ENCODE results near the gene THADA.

The THADA gene

DNA sequence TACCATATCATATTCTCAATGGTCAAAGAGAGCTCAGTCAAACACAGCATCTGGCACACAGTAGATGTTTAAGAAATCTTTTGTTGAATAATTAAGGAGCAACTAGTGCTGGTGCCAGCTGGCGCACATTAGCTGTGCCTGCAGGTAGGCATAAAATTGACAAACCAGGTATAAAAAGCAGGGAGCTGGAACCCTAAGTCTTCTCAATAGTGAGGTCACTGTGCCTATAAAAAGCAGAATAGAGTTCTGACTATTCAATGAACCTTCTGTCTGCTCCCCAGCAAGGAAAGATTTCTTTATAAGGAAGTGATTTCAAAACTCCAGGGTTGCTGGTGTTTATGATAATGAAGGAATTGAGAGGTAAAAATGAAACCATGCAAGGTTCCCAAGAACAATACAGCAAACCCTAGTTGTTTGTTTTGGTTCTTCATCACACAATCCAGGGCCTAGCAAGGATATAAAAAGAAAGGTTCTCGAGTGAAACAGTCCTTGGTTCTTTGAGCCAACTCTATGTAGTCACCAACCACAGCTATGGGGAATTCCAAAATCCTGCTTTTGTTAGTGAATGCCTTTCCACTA, 76.1 kb downstream of the THADA start:
- no peak for TF ChIP-seq CTCF (conservative IDR thresholded peaks at IDR 0.05; ENCODE audit: control insufficient read depth, insufficient read depth, low read depth, low read length)
- no peak overlapping the region for H3K4me3 ChIP-seq (ENCODE audit: control insufficient read depth, low read depth, low read length)
- peak; percentile 95 for DNase-seq (ENCODE audit: low read depth)

DNA sequence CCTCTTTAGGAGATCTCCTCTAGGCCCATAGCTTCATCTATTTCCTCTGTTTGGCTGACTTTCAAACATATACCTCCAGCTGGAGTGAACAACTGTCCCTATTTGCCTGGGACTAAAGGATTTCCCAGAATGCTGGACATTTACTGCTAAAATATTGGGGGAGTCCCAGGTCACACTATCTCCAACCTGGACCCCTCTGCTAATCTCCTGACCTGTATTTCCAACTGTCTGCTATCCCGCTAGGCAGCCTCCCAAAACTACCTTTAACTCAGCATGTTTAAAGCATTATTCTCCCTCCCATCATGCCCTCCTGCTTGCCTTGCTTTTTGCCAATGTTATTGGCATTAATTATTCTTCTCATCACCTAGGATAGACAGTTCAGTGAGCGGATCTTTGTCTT, 77.1 kb downstream of the THADA start:
- DNase-seq (ENCODE audit: low read depth), result no peak
- H3K4me3 ChIP-seq (ENCODE audit: control insufficient read depth, low read depth, low read length), result no peak overlapping the region
- TF ChIP-seq CTCF (conservative IDR thresholded peaks at IDR 0.05; ENCODE audit: control insufficient read depth, insufficient read depth, low read depth, low read length), result no peak

GRCh38 chr2:43518181-43518580, 77.7 kb downstream of the THADA start:
- TF ChIP-seq CTCF (conservative IDR thresholded peaks at IDR 0.05; ENCODE audit: control insufficient read depth, insufficient read depth, low read depth, low read length), result no peak
- no peak overlapping the region for H3K4me3 ChIP-seq (ENCODE audit: control insufficient read depth, low read depth, low read length)
- no peak for DNase-seq (ENCODE audit: low read depth)

DNA sequence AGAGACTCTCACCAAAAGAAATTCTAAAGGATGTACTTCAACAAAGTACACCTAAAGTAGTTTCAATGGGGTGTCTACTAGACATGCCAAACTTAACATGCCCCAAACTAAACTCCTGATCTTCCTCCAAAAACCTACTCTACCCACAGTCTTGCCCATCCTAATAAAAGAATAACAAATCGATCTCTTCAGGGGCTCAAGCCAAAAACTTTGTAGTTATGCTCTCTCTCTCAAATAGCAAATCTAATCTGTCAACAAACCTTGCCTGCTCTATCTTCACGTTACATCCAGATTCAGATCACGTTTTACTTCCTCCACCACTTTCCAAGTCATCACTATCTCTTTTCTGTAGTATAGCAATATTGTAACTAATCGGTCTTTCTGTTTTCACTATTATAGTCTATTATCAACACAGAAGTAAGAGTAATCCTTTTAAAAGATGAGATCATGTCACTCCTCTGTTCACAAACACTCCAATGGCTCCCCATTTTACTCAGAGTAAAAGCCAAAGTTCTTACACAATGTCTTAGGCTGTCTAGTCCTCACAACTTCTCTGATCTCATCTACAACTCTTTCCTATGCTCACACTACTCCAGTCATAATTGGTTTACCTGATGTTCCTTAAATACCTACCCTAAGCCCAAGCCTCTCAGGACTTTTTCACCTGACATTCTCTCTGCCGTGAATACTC, 79.9 kb downstream of the THADA start:
- H3K4me3 ChIP-seq (ENCODE audit: control insufficient read depth, low read depth, low read length), result no peak overlapping the region
- TF ChIP-seq CTCF (conservative IDR thresholded peaks at IDR 0.05; ENCODE audit: control insufficient read depth, insufficient read depth, low read depth, low read length), result no peak
- DNase-seq (ENCODE audit: low read depth), result peak; percentile 30

GRCh38 chr2:43515248-43515647, 80.6 kb downstream of the THADA start:
- no peak overlapping the region for H3K4me3 ChIP-seq (ENCODE audit: control insufficient read depth, low read depth, low read length)
- no peak for TF ChIP-seq CTCF (conservative IDR thresholded peaks at IDR 0.05; ENCODE audit: control insufficient read depth, insufficient read depth, low read depth, low read length)
- no peak for DNase-seq (ENCODE audit: low read depth)

DNA sequence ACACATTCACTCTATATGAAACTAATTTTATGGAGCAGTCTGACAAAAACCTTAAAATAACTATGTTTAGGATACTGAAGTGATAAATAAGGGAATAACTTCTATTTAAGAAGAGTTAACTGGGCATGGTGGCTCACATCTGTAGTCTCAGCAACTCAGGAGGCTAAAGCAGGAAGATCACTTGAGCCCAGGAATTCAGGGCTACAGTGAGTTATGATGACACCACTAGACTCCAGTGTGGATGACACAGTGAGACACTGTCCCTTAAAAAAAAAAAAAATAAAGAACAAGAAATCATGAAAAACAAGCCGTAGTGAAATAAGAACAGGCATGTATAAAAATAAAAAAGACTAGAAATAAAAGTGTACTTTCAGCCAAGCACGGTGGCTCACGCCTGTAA, 82.0 kb downstream of the THADA start:
- DNase-seq (ENCODE audit: low read depth), result no peak
- TF ChIP-seq CTCF (conservative IDR thresholded peaks at IDR 0.05; ENCODE audit: control insufficient read depth, insufficient read depth, low read depth, low read length), result no peak
- H3K4me3 ChIP-seq (ENCODE audit: control insufficient read depth, low read depth, low read length), result no peak overlapping the region

Data from fibroblast of mammary gland (primary cell).